Testis (tissue), 2 donors: ENCODE data around the gene KIF25.

Source experiments
- CTCF ChIP-seq, 3 experiments: fragments of 450-650 bp in 2 of 3; fragments of 200-600 bp in 1 of 3; sonication (generic) in 1 of 3; IDR thresholded peaks; one replicate each; pipeline ENCODE4 v1.5.1; 2016 to 2019; ENCODE audit warnings: antibody characterized with exemption in 3 of 3, mild to moderate bottlenecking in 2 of 3, moderate library complexity in 1 of 3
- POLR2A ChIP-seq: fragments of 450-650 bp; IDR thresholded peaks from one replicate; pipeline ENCODE4 v1.6.1; 2017; ENCODE audit warnings: antibody characterized with exemption, mild to moderate bottlenecking, moderate library complexity

- TF ChIP-seq CTCF (IDR thresholded peaks at IDR 0.05) = no peak
- TF ChIP-seq POLR2A = no peak
These were observed 38.4 kb downstream of the KIF25 start for GRCh38 chr6:168035661-168036545.
